Keratinocyte (primary cell): ENCODE results near the gene ATF5.

Experiments used
- CTCF ChIP-seq, 3 experiments: IDR thresholded peaks in 1 of 3; conservative IDR thresholded peaks in 1 of 3; optimal IDR thresholded peaks in 1 of 3; 2 replicates in 2 of 3; 3 replicates in 1 of 3; pipeline versions ENCODE3 to v1.5.1; 2011; ENCODE audit warnings: low read length in 3 of 3, mild to moderate bottlenecking in 3 of 3, moderate library complexity in 2 of 3, control low read depth in 1 of 3, inconsistent platforms in 1 of 3; ENCODE audit not compliant: insufficient read depth in 2 of 3; ENCODE audit errors: extremely low read depth in 1 of 3
- EZH2 ChIP-seq: IDR thresholded peaks from one replicate; pipeline ENCODE4 v1.6.1; 2012; ENCODE audit warnings: inconsistent platforms, mild to moderate bottlenecking, low read length, moderate library complexity

- TF ChIP-seq CTCF (optimal IDR thresholded peaks at IDR 0.05 in 1 of 3, IDR thresholded peaks at IDR 0.05 in 1 of 3, conservative IDR thresholded peaks at IDR 0.05 in 1 of 3; ENCODE audit: extremely low read depth in 1 of 3, insufficient read depth in 2 of 3, low read length in 3 of 3) (no peak), EZH2 (no peak)
Observed at GRCh38 chr19:49884760-49885159, 44.2 kb upstream of the ATF5 start.
